Adipose tissue (tissue), 3 donors: Measurements from ENCODE around the gene CHID1. TPM values are rescaled to one million over a fixed set of nuclear protein-coding genes. Genes with fewer than 3 reads are reported as not detected.

Experiments
- H3K27ac ChIP-seq: one replicate; pipeline ENCODE4 v1.5.1; 2013; ENCODE audit warnings: low read depth, low read length
- WGBS, 3 donors: extraction: QIAGEN DNeasy Blood & Tissue Kit; methylation state at CpG; one replicate each; pipeline ENCODE4 v1.1.7; 2013; 5-methylcytosine and 5-hydroxymethylcytosine counted together
- polyA plus RNA-seq, 3 donors: library from polyadenylated mRNA; stranded (reverse); fragments of 200-250 nt; gene quantifications; one replicate each; pipeline ENCODE4 v1.2.3, GENCODE V29; 2013
- donor health status: healthy with polysubstance abuse.
- donor health status: Bipolar disorder and iron deficiency.
- donor health status: healthy.

Gene CHID1
- polyA plus RNA-seq, 3 donors, result 45.3 to 62.6 (median 51.9) TPM

- no peak overlapping the region for H3K27ac ChIP-seq
- WGBS, 3 donors, result 83 to 93% (median 89%) methylated on average over 25 to 26 of the region's 26 CpGs
These were observed 15.1 kb downstream of the CHID1 start for GRCh38 chr11:895331-896110.

DNA sequence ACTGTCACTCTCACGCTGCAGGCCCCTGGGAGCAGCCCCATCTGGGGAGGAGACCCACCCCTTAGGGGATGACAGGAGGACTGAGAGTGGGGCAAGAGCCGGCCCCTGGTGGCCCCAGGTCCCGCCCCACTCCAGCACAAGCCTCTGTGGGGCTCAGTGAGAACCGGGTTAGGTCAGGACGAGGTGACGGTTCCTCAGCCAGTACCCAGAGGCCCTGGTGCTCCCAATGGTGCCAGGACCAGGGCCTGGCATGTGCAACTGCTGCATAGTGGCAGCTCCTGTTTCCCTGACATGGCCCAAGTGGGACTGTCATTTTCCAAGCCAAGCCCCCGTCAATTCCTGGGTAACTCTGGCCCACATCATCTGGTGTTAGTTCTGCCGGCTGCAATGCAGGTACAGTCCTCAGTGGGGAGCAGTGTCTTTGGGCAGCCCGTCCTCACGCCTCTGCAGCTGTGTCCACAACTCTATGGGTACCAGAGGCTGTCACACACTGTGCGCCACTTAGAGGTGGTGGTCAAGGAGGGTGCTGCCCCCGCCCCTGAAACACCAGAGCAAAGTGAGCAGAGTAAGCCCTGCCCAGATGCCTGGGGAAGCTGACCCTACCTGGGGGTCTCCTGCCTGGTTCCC lies 15.9 kb downstream of the CHID1 start:
- no peak overlapping the region for H3K27ac ChIP-seq
- 87 to 89% (median 87%) methylated on average over 12 of the region's 12 CpGs for WGBS, 3 donors

- WGBS, 3 donors, result 90 to 92% (median 91%) methylated on average over 11 to 13 of the region's 13 CpGs
- H3K27ac ChIP-seq, result no peak overlapping the region
These were observed 17.5 kb downstream of the CHID1 start for GRCh38 chr11:893008-893654.

- no peak overlapping the region for H3K27ac ChIP-seq
- WGBS, 3 donors, result 80 to 84% (median 81%) methylated on average over 24 to 27 of the region's 27 CpGs
These were observed 19.6 kb downstream of the CHID1 start for GRCh38 chr11:890794-891540.

DNA sequence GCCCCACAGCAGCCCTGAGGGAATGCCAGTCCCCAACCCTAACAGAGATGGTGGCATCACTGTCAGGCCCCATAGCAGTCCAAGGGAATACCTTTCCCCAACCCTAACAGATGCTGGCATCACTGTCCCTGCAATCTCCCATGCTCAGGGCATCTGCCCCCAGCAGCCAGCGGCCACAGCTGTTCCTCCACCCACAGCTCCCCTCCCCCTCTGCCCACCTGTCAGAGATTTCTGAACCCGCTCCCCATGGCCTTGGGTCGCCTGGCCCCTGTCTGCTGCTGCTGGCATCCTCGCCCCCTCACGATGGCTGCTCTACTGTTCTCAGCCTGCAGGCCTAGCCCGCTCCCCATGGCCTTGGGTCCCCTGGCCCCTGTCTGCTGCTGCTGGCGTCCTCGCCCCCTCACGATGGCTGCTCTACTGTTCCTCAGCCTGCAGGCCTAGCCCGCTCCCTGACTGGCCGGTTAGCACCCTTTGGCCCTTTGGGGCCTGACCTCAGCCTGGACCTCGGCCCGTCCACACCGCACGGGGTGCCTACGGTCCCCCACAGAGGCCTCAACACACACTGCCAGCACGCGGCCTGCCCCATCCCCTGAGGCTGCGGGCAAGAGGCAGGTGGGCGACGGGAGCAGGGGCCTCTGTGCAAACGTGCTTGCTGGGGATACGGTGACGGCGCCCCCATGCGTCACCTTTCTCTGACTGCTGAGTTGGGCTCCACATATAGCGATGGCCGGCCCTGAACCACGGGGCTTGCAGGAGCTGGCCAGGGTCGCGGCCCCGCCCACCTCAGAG lies 20.7 kb downstream of the CHID1 start:
- WGBS, 3 donors, result 90 to 94% (median 93%) methylated on average over 31 to 32 of the region's 32 CpGs
- H3K27ac ChIP-seq, result no peak overlapping the region

DNA sequence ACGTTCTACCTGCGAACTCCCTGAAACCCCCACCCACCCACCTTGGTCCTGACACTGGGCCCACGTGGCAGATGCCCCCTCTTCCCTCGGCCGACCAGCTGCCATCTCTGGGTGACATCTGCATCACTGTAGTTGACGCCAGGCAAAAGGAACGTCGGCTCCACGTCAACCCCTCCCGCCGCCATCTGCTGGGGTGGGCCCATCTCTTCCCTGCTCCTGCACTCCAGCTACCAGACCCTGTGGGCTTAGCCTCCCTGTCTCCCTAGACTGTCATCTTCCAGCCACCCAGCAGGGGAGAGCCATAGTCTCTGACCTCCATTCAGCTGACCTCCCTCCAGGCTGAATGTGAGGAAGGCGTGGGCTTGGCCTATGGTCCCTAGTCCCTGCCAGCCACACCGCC lies 21.4 kb downstream of the CHID1 start:
- 93% methylated on average over 13 of the region's 13 CpGs for WGBS, 3 donors

GRCh38 chr11:888310-889212 lies 22.0 kb downstream of the CHID1 start:
- 88 to 91% (median 90%) methylated on average over 41 to 45 of the region's 45 CpGs for WGBS, 3 donors
- no peak overlapping the region for H3K27ac ChIP-seq

More for the DNA sequence above, 21.4 kb downstream of the CHID1 start:
- H3K27ac ChIP-seq, result no peak overlapping the region

GRCh38 chr11:887589-887988 lies 23.0 kb downstream of the CHID1 start:
- no peak overlapping the region for H3K27ac ChIP-seq
- 87 to 93% (median 92%) methylated on average over 14 of the region's 14 CpGs for WGBS, 3 donors

DNA sequence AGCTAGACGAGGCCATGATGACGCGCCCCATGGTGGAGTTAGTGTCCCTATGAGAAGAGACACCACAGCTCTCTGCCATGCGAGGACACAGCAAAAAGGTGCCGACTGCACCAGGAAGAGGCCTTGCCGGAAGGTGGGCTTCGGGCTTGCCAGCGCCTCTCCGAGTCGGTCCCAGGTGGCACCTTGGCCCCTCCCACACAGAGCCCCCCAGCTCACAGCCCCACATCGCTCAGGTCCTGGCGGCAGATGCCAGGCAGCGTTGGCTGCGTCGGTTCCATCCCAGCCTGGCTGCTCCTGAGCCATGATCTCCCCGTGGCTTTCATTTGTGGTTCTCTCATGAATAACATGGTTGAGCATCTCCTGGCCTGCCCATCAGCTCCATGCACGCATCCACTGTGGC lies 24.0 kb downstream of the CHID1 start:
- WGBS, 3 donors, result 97 to 98% (median 97%) methylated on average over 17 of the region's 17 CpGs
- no peak overlapping the region for H3K27ac ChIP-seq

DNA sequence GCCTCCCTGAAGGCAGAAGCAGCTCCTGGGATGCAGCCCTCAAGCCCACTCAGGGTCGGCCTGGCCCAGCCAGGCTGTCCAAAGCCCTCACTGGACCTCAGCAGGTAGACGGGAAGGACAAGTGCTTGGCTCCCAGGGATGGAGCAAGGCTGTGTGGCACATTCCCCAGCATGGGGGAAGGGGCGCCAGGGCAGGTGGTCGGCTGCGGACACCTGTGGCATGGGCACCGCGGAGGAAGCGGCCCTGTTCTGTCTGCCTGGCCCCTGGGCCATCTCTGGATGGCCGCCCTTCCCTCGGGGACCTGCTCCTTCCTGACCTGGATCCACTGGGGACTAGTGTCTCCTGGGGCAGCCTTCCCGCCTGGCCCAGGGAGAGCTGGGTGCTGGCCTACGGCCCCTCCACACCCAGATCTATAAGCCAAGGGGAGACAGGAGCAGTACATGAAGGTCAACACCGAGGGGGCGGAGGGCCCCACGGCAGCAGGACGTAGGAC lies 26.0 kb downstream of the CHID1 start:
- no peak overlapping the region for H3K27ac ChIP-seq
- WGBS, 3 donors, result 87 to 89% (median 87%) methylated on average over 13 to 16 of the region's 16 CpGs

GRCh38 chr11:883527-883926 lies 27.1 kb downstream of the CHID1 start:
- H3K27ac ChIP-seq, result no peak overlapping the region
- 86 to 93% (median 86%) methylated on average over 10 of the region's 10 CpGs for WGBS, 3 donors

GRCh38 chr11:882596-882995 lies 28.0 kb downstream of the CHID1 start:
- 77 to 90% (median 79%) methylated on average over 14 of the region's 14 CpGs for WGBS, 3 donors
- H3K27ac ChIP-seq, result no peak overlapping the region

DNA sequence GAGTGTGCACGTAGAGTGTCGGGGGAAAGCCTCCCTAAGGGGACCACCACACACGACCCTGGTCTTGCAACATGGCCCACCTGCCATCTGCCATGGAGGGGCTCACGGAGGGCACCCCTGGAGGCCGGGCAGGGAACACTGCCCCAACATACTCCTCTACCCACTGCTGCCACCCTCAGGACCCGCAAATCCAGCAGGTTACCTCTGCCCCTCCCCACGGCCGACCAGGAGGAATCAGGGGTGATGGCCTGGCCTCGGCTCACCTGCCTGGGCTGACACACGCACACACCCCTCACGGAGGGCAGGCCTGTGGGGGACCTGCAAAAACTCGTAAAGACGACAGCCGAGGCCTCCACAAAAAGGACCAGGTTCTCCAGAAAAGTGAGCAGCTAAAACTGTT lies 30.2 kb downstream of the CHID1 start:
- no peak overlapping the region for H3K27ac ChIP-seq
- WGBS, 3 donors, result 89% methylated on average over 14 of the region's 14 CpGs

DNA sequence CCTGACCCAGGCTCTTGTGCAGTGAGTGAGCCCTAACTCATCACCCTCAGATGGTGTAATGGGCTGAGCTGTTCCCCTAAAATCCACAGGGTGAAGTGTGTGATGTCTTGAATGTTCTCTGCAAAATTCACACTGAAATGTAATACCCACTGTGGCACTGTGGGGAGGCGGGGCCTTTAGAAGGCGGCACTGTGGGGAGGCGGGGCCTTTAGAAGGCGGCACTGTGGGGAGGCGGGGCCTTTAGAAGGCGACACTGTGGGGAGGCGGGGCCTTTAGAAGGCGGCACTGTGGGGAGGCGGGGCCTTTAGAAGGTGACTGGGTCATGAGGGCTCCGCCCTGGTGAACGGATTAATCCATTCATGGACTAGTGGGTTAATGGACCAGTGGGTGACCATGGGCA lies 33.0 kb downstream of the CHID1 start:
- no peak overlapping the region for H3K27ac ChIP-seq
- 93 to 95% (median 95%) methylated on average over 10 to 11 of the region's 11 CpGs for WGBS, 3 donors

DNA sequence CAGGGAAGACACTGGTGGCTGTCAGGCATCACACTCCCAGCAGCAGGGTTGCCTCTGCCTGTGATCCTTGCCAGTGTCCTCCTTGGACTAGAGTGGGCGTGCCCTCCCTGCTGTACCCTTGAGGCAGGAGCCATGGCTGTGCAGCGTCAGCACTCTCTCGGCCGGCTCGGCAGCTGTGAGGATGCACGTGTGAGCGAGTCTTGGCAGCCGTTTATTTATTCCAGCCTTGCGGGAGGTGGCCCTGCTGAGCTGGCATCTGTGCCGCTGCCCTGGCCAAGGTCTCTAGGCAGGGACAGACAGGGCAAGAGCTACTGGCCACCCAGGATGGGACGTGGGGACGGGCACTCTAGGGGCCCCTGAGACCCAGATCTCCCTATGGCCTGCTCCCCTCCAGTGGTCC lies 34.1 kb downstream of the CHID1 start:
- H3K27ac ChIP-seq, result no peak overlapping the region
- WGBS, 3 donors, result 40 to 71% (median 44%) methylated on average over 12 of the region's 12 CpGs

DNA sequence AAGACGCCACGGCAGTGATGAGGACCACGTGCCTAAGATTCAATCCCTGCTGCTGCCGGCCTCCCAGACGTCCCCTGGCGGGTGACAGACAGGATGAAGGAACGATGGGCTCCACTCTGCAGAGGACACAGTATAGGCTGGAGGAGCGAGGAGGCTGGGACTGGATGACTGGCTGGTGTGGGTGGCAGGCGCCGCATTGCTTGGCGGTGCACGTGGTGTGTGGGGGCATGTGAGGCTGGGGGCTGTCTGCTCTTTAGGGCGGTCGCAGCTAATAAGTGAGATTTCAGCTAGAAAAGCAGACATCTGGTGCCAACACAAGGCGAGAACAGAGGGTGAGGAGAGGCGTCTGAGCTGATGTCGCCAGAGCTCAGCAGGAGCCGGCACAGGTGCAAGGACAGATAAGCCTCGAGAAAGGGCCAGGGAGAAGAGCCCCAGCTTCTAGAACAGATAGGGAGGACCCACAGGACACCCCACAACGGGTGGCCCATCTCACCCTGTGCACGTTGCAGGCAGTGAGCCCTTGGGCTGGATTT lies 34.8 kb downstream of the CHID1 start:
- no peak overlapping the region for H3K27ac ChIP-seq
- 73 to 95% (median 91%) methylated on average over 21 of the region's 21 CpGs for WGBS, 3 donors

DNA sequence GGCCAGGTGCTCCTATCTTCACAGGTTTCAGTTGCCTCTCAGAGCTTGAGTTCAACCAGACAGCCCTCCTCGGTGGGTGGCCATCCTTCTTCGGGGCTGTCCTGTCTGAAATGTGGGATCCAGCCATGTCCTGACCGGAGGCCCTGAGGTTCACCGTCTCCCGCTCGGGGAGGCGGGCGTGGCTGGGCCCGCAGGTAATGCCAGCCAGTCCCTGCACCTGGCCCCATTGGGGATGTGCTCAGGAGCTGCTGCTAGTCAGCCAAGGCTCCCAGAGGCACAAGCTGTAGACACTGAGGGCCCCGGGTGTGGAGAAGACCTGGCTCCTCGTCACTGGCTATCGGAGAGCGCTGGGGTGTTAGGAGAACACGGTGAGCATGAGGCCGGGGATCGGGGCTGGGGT lies 35.4 kb downstream of the CHID1 start:
- H3K27ac ChIP-seq, result no peak overlapping the region
- 91 to 93% (median 91%) methylated on average over 16 of the region's 16 CpGs for WGBS, 3 donors
